Transverse colon (tissue), 4 donors: Measurements from ENCODE around the gene EDC3. TPM values are rescaled to one million over a fixed set of nuclear protein-coding genes. Genes with fewer than 3 reads are reported as not detected.

Experiments used
- DNase-seq: peaks from one replicate; pipeline ENCODE4 v3.0.0-alpha.2; 2019
- H3K27ac ChIP-seq, 4 donors: fragments of 200-600 bp; sonication (generic); 2 replicates each; pipeline ENCODE4 v1.5.1; 2016 to 2018; ENCODE audit warnings: inconsistent platforms in 4 of 4
- H3K27me3 ChIP-seq: fragments of 200-600 bp; sonication (generic); 2 replicates; pipeline ENCODE4 v1.5.1; 2017; ENCODE audit warnings: inconsistent platforms
- H3K36me3 ChIP-seq, 4 donors: fragments of 200-600 bp; sonication (generic); 2 replicates each; pipeline ENCODE4 v1.5.1; 2017 to 2019; ENCODE audit warnings: inconsistent platforms in 4 of 4
- H3K4me1 ChIP-seq, 4 donors: fragments of 200-600 bp; sonication (generic); 2 replicates each; pipeline ENCODE4 v1.5.1; 2017 to 2020; ENCODE audit warnings: inconsistent platforms in 4 of 4
- H3K4me3 ChIP-seq, 4 donors: fragments of 200-600 bp; sonication (generic); 1 replicate in 1 of 4; 2 replicates in 3 of 4; pipeline versions ENCODE4 v1.5.1 to v1.6.1; 2017 to 2019; ENCODE audit warnings: inconsistent platforms in 4 of 4
- H3K9me3 ChIP-seq, 2 donors: fragments of 200-600 bp; sonication (generic); 2 replicates each; pipeline ENCODE4 v1.5.1; 2017 to 2019; ENCODE audit warnings: inconsistent platforms in 2 of 2
- EP300 ChIP-seq: sonication (generic); formaldehyde crosslinking; IDR thresholded peaks from one replicate; pipeline ENCODE4 v1.6.1; 2017; ENCODE audit warnings: antibody characterized with exemption, low read depth
- POLR2A ChIP-seq: fragments of 450-650 bp; IDR thresholded peaks from one replicate; pipeline ENCODE4 v1.6.1; 2016; ENCODE audit warnings: antibody characterized with exemption, mild to moderate bottlenecking, moderate library complexity
- POLR2AphosphoS5 ChIP-seq, 3 donors: sonication (generic); formaldehyde crosslinking; IDR thresholded peaks; one replicate each; pipeline ENCODE4 v1.6.1; 2016; ENCODE audit warnings: antibody characterized with exemption in 3 of 3
- WGBS, 2 donors: methylation state at CpG; one replicate each; pipeline ENCODE4 v1.1.5; 2018; ENCODE audit warnings: low coverage in 1 of 2; 5-methylcytosine and 5-hydroxymethylcytosine counted together
- in situ Hi-C, 4 donors: fragments of 200-750 bp; cut with MboI; loops; one replicate each; pipeline versions ENCODE4 v1.15.0 to v1.15.1; 2017; ENCODE audit warnings: low sequenced_read_pairs in 3 of 4, low pct_ligation_motif_present in 1 of 4, low pct_unique_long_range_greater_than_20kb in 1 of 4
- intact Hi-C: fragments of 100-400 bp; cut with DNase I; formaldehyde crosslinking; loops from one replicate; pipeline ENCODE4 v1.15.1; 2023; ENCODE audit warnings: low total_unique reads
- total RNA-seq, 4 donors: library from RNA; depleted of rRNA; stranded (reverse); fragments of >200 nt; gene quantifications; one replicate each; pipeline ENCODE4 v1.1.0, GENCODE V29; 2016
- TF ChIP-seq, protein P1 (sequence below), 5 experiments: fragments of 200-600 bp in 3 of 5; fragments of 450-650 bp in 2 of 5; sonication (generic) in 3 of 5; IDR thresholded peaks; 1 replicate in 2 of 5; 2 replicates in 3 of 5; pipeline ENCODE4 v1.5.1; 2016 to 2017; ENCODE audit warnings: antibody characterized with exemption in 5 of 5, inconsistent platforms in 3 of 5, mild to moderate bottlenecking in 2 of 5, moderate library complexity in 1 of 5

Gene EDC3
- total RNA-seq, 4 donors from 2014 or later, result 23.2 to 112 (median 29.4) TPM

DNA sequence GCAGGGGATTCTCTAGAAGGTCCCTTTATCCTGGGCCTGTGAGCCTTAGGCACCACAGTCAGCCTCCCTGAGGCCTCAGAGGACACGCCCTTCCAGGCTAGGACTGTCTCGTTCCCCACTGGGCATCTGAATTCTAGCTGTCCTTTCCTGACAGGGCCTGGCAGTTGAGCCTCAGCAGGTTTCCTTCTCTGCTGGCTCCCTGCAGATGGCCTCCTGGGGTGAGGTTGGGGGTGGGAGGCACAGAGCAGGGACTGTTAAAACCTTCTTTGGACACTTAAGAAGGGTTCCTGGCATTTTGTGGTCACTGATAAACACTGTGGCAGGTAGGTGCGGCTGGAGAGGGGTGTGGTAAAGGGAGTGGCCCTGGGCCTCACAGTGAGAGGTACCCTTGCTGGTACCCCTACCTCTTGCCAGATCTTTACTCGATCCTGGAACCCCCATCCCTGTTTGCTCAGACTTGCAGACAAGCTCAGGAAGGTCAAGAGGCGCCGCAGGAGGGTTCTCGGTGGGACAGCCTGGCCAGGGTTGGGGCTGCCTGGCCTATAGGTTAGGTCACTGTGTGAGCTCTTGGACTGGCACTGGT is 71.7 kb downstream of the EDC3 start:
- no peaks in the 10 kb centered on the region for H3K9me3 ChIP-seq
- H3K4me1 ChIP-seq, result peaks cover 0 to 5% (median 3%) of the 10 kb centered on the region in 4 donors
- H3K36me3 ChIP-seq, result peaks cover 0 to 82% (median 35%) of the 10 kb centered on the region in 4 donors
- in situ Hi-C loops, result no loop called here
- 74% methylated on average over 7 of the region's 7 CpGs; no CpG with 5 or more reads in 1 of the 2 donors for WGBS, 2 donors
- TF ChIP-seq POLR2AphosphoS5 (IDR thresholded peaks at IDR 0.05), result no peak
- no peak for TF ChIP-seq EP300
- TF ChIP-seq, protein P1, sequence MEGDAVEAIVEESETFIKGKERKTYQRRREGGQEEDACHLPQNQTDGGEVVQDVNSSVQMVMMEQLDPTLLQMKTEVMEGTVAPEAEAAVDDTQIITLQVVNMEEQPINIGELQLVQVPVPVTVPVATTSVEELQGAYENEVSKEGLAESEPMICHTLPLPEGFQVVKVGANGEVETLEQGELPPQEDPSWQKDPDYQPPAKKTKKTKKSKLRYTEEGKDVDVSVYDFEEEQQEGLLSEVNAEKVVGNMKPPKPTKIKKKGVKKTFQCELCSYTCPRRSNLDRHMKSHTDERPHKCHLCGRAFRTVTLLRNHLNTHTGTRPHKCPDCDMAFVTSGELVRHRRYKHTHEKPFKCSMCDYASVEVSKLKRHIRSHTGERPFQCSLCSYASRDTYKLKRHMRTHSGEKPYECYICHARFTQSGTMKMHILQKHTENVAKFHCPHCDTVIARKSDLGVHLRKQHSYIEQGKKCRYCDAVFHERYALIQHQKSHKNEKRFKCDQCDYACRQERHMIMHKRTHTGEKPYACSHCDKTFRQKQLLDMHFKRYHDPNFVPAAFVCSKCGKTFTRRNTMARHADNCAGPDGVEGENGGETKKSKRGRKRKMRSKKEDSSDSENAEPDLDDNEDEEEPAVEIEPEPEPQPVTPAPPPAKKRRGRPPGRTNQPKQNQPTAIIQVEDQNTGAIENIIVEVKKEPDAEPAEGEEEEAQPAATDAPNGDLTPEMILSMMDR (IDR thresholded peaks at IDR 0.05), result no peak
- no peak for TF ChIP-seq POLR2A
- DNase-seq, result no peak
- H3K27me3 ChIP-seq, result no peaks in the 10 kb centered on the region
- H3K27ac ChIP-seq, result no peak overlapping the region
- intact Hi-C loops, result loop anchor here (10.0 kb wide), 1 partner anchor 239 kb away; no protein-coding TSS in a partner anchor
- H3K4me3 ChIP-seq, result no peak overlapping the region

DNA sequence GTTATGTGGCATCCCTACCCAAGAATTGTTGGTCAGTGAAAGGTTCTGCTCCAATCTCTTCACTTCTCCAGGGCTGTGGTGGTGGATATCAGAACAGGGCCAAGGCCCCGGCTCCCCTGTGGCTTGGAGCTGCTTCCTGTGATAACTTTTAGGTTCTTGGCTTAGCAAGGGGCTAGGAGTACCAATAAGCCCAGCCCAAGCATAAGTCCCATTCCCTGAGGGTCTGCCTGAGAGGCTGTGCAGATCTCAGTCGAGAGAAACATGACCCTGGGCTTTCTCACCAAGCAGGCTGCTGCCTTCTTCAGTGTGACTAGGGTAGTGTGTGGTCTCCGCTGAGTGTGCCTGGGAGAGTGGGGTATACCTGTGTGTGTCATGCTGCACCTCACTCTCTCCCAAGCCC is 73.1 kb downstream of the EDC3 start:
- H3K4me3 ChIP-seq, result no peak overlapping the region
- no peaks in the 10 kb centered on the region for H3K9me3 ChIP-seq
- intact Hi-C loops, result loop anchor here (10.0 kb wide), 1 partner anchor 238 kb away; no protein-coding TSS in a partner anchor
- no peak for DNase-seq
- H3K27me3 ChIP-seq, result no peaks in the 10 kb centered on the region
- in situ Hi-C loops, result no loop called here
- TF ChIP-seq, protein P1 (IDR thresholded peaks at IDR 0.05), result no peak
- no peak for TF ChIP-seq POLR2AphosphoS5 (IDR thresholded peaks at IDR 0.05)
- no peak for TF ChIP-seq EP300
- no peak for TF ChIP-seq POLR2A
- H3K27ac ChIP-seq, result no peak overlapping the region
- peaks cover 11 to 16% (median 13%) of the 10 kb centered on the region in 4 donors for H3K4me1 ChIP-seq
- 93% methylated on average over 3 of the region's 3 CpGs; no CpG with 5 or more reads in 1 of the 2 donors for WGBS, 2 donors
- H3K36me3 ChIP-seq, result peaks cover 0 to 68% (median 30%) of the 10 kb centered on the region in 4 donors

DNA sequence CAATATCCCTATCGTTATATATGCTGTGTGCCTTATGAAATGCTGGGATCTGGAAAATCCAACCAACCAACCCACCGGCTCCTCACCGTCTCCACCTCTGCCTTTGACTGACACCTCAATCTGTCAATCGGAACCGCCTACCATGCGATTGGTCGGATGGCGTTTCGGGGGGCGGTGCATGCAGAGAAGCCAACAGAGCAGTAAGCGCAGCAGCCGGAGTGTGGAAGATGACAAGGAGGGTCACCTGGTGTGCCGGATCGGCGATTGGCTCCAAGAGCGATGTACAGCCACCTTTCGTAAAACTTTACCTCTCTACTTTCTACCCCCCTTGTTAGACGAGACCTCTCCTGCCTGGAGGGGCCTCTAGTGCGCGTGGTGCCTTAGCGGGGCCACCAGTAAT is 73.9 kb downstream of the EDC3 start:
- H3K4me1 ChIP-seq, result peaks cover 19 to 24% (median 22%) of the 10 kb centered on the region in 4 donors
- no peaks in the 10 kb centered on the region for H3K9me3 ChIP-seq
- in situ Hi-C loops, result no loop called here
- DNase-seq, result no peak
- peaks cover 0 to 63% (median 28%) of the 10 kb centered on the region in 4 donors for H3K36me3 ChIP-seq
- no peak overlapping the region for H3K27ac ChIP-seq
- intact Hi-C loops, result loop anchor here (10.0 kb wide), 1 partner anchor 237 kb away; no protein-coding TSS in a partner anchor
- H3K4me3 ChIP-seq, result no peak overlapping the region
- 90 to 92% methylated on average over 10 to 21 of the region's 21 CpGs for WGBS, 2 donors
- TF ChIP-seq POLR2A, result no peak
- TF ChIP-seq POLR2AphosphoS5 (IDR thresholded peaks at IDR 0.05), result no peak
- TF ChIP-seq, protein P1 (IDR thresholded peaks at IDR 0.05), result no peak
- no peak for TF ChIP-seq EP300
- no peaks in the 10 kb centered on the region for H3K27me3 ChIP-seq

DNA sequence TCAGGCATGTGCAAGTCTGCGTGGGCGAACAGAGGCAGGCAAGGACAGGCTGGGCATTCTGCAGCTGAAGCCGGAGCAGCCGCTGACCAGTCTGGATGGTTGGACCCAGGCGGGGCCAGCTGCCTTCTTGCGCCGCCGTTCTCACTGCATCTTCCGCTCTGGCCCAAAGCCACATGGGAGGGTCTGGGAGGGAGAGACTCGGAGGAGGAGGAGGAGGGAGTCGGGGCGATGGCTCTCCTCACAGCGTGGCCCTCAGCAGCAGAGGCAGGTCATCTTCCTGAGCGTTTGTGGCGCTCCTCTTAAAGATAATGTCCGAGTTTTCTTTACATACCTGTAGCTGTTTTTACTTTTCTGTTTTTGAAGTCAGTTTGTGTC is 74.3 kb downstream of the EDC3 start:
- in situ Hi-C loops, result no loop called here
- 82 to 92% methylated on average over 10 to 16 of the region's 16 CpGs for WGBS, 2 donors
- peaks cover 0 to 59% (median 27%) of the 10 kb centered on the region in 4 donors for H3K36me3 ChIP-seq
- H3K4me3 ChIP-seq, result no peak overlapping the region
- H3K9me3 ChIP-seq, result no peaks in the 10 kb centered on the region
- H3K27me3 ChIP-seq, result no peaks in the 10 kb centered on the region
- H3K4me1 ChIP-seq, result peaks cover 23 to 28% (median 25%) of the 10 kb centered on the region in 4 donors
- TF ChIP-seq, protein P1 (IDR thresholded peaks at IDR 0.05), result no peak
- no peak for TF ChIP-seq EP300
- TF ChIP-seq POLR2AphosphoS5 (IDR thresholded peaks at IDR 0.05), result no peak
- no peak for DNase-seq
- intact Hi-C loops, result loop anchor here (10.0 kb wide), 1 partner anchor 237 kb away; no protein-coding TSS in a partner anchor
- no peak overlapping the region for H3K27ac ChIP-seq
